ENCODE measurements around the gene FOXR1.

DNA sequence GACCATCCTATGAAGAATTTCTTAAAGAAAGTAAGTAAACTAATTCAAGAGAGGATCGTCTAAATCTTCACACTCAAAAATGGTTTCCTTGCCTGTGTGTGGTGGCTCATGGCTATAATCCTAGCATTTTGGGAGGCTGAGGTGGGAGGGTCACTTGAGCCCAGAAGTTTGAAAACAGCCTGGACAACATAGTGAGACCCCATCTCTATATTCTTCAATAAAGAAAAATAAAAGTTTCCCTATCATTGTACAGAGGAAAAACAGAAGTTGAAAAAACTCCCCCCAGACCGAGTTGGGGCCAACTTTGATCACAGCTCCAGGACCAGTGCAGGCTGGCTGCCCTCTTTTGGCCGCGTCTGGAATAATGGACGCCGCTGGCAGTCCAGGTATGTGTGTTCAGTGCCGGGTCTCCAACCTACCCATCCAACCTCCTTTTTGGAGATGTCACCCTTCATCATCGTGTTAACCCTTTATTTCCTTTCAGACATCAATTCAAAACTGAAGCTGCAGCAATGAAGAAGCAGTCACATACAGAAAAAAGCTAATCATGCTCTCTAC, 43.6 kb downstream of the FOXR1 start:
- TF ChIP-seq, protein P1, sequence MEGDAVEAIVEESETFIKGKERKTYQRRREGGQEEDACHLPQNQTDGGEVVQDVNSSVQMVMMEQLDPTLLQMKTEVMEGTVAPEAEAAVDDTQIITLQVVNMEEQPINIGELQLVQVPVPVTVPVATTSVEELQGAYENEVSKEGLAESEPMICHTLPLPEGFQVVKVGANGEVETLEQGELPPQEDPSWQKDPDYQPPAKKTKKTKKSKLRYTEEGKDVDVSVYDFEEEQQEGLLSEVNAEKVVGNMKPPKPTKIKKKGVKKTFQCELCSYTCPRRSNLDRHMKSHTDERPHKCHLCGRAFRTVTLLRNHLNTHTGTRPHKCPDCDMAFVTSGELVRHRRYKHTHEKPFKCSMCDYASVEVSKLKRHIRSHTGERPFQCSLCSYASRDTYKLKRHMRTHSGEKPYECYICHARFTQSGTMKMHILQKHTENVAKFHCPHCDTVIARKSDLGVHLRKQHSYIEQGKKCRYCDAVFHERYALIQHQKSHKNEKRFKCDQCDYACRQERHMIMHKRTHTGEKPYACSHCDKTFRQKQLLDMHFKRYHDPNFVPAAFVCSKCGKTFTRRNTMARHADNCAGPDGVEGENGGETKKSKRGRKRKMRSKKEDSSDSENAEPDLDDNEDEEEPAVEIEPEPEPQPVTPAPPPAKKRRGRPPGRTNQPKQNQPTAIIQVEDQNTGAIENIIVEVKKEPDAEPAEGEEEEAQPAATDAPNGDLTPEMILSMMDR (IDR thresholded peaks at IDR 0.05; ENCODE audit: poor library complexity, severe bottlenecking) = no peak
- TF ChIP-seq EZH2 (IDR thresholded peaks at IDR 0.05; ENCODE audit: borderline replicate concordance, insufficient read depth, low read length, poor library complexity, severe bottlenecking) = no peak
- no peak for TF ChIP-seq EP300 (conservative IDR thresholded peaks at IDR 0.05; ENCODE audit: poor library complexity, severe bottlenecking)
- no peak for TF ChIP-seq POLR2AphosphoS5 (IDR thresholded peaks at IDR 0.05)

Measured in neural cell (in vitro differentiated cells).